ENCODE data around the gene PTPN9.
A peak's percentile ranks its signal among the peaks of the same experiment; 100 is the strongest.
"Not testable (repeated sequence)": the region's sequence is repeated elsewhere in the genome, so short reads cannot be mapped to it uniquely, and the experiment has no call there.

The PTPN9 gene

GRCh38 chr15:75578173-75578947, 755 bp downstream of the PTPN9 start:
- no peak for DNase-seq

GRCh38 chr15:75577401-75578172, 1.5 kb downstream of the PTPN9 start:
- DNase-seq = peak; percentile 14

GRCh38 chr15:75573648-75574384, 5.3 kb downstream of the PTPN9 start:
- DNase-seq = no peak

GRCh38 chr15:75570126-75570845, 8.8 kb downstream of the PTPN9 start:
- DNase-seq = no peak

GRCh38 chr15:75565062-75565970, 13.8 kb downstream of the PTPN9 start:
- no peak for DNase-seq

GRCh38 chr15:75561888-75562287, 17.2 kb downstream of the PTPN9 start:
- no peak for DNase-seq

- not testable (repeated sequence) for DNase-seq
Observed at GRCh38 chr15:75559360-75559759, 19.8 kb downstream of the PTPN9 start.

GRCh38 chr15:75558955-75559354, 20.2 kb downstream of the PTPN9 start:
- not testable (repeated sequence) for DNase-seq

GRCh38 chr15:75554717-75555116, 24.4 kb downstream of the PTPN9 start:
- no peak for DNase-seq

- no peak for DNase-seq
Observed at GRCh38 chr15:75553659-75554058, 25.5 kb downstream of the PTPN9 start.

GRCh38 chr15:75551091-75551490, 28.0 kb downstream of the PTPN9 start:
- peak; percentile 13 for DNase-seq

- no peak for DNase-seq
Observed at GRCh38 chr15:75545064-75545463, 34.1 kb downstream of the PTPN9 start.

GRCh38 chr15:75544359-75544758, 34.8 kb downstream of the PTPN9 start:
- no peak for DNase-seq

- not testable (repeated sequence) for DNase-seq
Observed at GRCh38 chr15:75542949-75543545, 36.1 kb downstream of the PTPN9 start.

GRCh38 chr15:75542386-75542797, 36.7 kb downstream of the PTPN9 start:
- DNase-seq = no peak

GRCh38 chr15:75538376-75538775, 40.7 kb downstream of the PTPN9 start:
- DNase-seq = no peak

- no peak for DNase-seq
Observed at GRCh38 chr15:75533945-75534344, 45.2 kb downstream of the PTPN9 start.

GRCh38 chr15:75532413-75533250, 46.5 kb downstream of the PTPN9 start:
- DNase-seq = no peak

- DNase-seq = no peak
Observed at GRCh38 chr15:75531041-75531450, 48.1 kb downstream of the PTPN9 start.

- DNase-seq = no peak
Observed at GRCh38 chr15:75530169-75530568, 48.9 kb downstream of the PTPN9 start.

Measured in SIG-M5 (cell line).